HG02943 (cell line): ENCODE data around the gene FUT4.
A peak's percentile ranks its signal among the peaks of the same experiment; 100 is the strongest.

Experiments used
- ATAC-seq: cut with Tn5 transposase; IDR thresholded peaks from one replicate; pipeline ENCODE4 v1.9.1; 2021; ENCODE audit warnings: mild to moderate bottlenecking, low read depth, moderate library complexity; ENCODE audit not compliant: unreplicated experiment

FUT4 gene

DNA sequence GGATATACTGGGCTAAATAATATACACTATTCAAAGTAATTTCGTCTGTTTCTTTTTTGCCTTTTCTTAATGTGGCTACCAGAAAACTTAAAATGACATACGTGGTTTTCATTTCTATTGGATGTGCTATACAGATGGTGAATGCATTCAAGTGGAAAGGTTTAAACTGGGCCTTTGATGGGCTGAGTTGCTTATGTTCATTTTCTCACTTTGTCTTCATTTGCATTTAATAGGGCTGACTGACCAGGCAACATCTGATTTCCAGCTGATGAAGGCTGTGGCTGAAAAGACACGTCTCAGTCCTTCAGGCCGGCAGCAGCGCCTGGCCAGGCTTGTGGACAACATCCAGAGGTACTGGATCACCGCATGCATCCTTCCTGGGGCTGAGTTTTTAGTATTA is 51.4 kb downstream of the FUT4 start:
- peak; percentile 49 for ATAC-seq

DNA sequence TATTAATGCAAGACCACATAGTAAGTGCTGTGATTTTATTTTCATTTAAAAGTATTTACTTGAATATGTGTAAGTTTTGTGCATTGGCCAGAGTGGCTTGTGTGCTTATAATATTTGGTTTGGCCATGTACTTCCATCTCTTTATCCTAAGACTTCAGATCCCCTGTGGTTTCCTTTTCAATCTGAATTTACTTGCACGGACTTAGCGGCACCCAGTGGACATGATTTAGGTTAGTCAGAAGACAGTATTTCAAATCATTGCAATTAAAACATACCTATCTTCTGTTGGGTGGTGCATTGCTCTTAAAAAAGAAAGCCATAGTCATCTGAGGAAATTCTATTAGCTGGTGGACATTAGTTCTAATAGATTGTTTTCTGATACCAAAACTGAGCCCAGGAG is 54.2 kb downstream of the FUT4 start:
- no peak for ATAC-seq
